Hepatocyte (in vitro differentiated cells): ENCODE measurements around the gene PSMC1. TPM values are rescaled to one million over a fixed set of nuclear protein-coding genes. Genes with fewer than 3 reads are reported as not detected.

Source experiments
- DNase-seq: peaks from one replicate; pipeline ENCODE4 v3.0.0-alpha.2; 2016; ENCODE audit warnings: low spot score
- H2AFZ ChIP-seq: fragments of 200-600 bp; sonication (generic); 2 replicates; pipeline ENCODE4 v1.6.0; 2016; ENCODE audit warnings: antibody characterized with exemption, mild to moderate bottlenecking
- H3K27ac ChIP-seq: fragments of 200-600 bp; sonication (generic); 2 replicates; pipeline ENCODE4 v1.5.1; 2016; ENCODE audit warnings: mild to moderate bottlenecking
- H3K27me3 ChIP-seq: fragments of 200-600 bp; sonication (generic); 2 replicates; pipeline ENCODE4 v1.6.1; 2016
- H3K36me3 ChIP-seq: fragments of 200-600 bp; sonication (generic); replicated peaks from 2 replicates; pipeline ENCODE4 v1.5.1; 2016; ENCODE audit warnings: low read depth; ENCODE audit not compliant: insufficient read depth
- H3K4me1 ChIP-seq: fragments of 200-600 bp; sonication (generic); 2 replicates; pipeline ENCODE4 v1.5.1; 2016; ENCODE audit warnings: mild to moderate bottlenecking, moderate library complexity; ENCODE audit not compliant: insufficient read depth
- H3K4me2 ChIP-seq: fragments of 200-600 bp; sonication (generic); 2 replicates; pipeline ENCODE4 v1.6.0; 2016
- H3K4me3 ChIP-seq: fragments of 200-600 bp; sonication (generic); 2 replicates; pipeline ENCODE4 v1.5.1; 2016; ENCODE audit warnings: mild to moderate bottlenecking
- H3K79me2 ChIP-seq: fragments of 200-600 bp; sonication (generic); 2 replicates; pipeline ENCODE4 v1.6.0; 2017; ENCODE audit warnings: mild to moderate bottlenecking
- H3K9me2 ChIP-seq: fragments of 200-600 bp; sonication (generic); replicated peaks from 2 replicates; pipeline ENCODE4 v1.6.0; 2017; ENCODE audit warnings: mild to moderate bottlenecking; ENCODE audit not compliant: insufficient read depth
- H3K9me3 ChIP-seq: fragments of 200-600 bp; sonication (generic); 2 replicates; pipeline ENCODE4 v1.5.1; 2016; ENCODE audit warnings: low read depth, mild to moderate bottlenecking
- H4K20me1 ChIP-seq: fragments of 200-600 bp; sonication (generic); 2 replicates; pipeline ENCODE4 v1.6.0; 2016; ENCODE audit warnings: mild to moderate bottlenecking; ENCODE audit not compliant: insufficient read depth, poor library complexity, severe bottlenecking
- EZH2 ChIP-seq: fragments of 200-600 bp; sonication (generic); IDR thresholded peaks from 2 replicates; pipeline ENCODE4 v1.6.1; 2016; ENCODE audit warnings: antibody characterized with exemption, mild to moderate bottlenecking, borderline replicate concordance
- EZH2phosphoT487 ChIP-seq: fragments of 200-600 bp; sonication (generic); IDR thresholded peaks from one replicate; pipeline ENCODE4 v1.6.1; 2018; ENCODE audit warnings: antibody characterized with exemption, mild to moderate bottlenecking, low read depth, moderate library complexity; ENCODE audit not compliant: unreplicated experiment, severe bottlenecking
- WGBS: methylation state at CpG from one replicate; pipeline ENCODE4 v1.1.6; 2016; ENCODE audit warnings: low lambda C conversion rate; ENCODE audit errors: missing lambda C conversion rate; 5-methylcytosine and 5-hydroxymethylcytosine counted together
- polyA plus RNA-seq: library from polyadenylated mRNA; unstranded; fragments of >200 nt; fragmentation: Nextera tagmentation; extraction: Ambion mirVana; gene quantifications from 2 replicates; pipeline ENCODE4 v1.2.1, GENCODE V29; 2016
- total RNA-seq: library from RNA; depleted of rRNA; stranded (reverse); fragments of >200 nt; gene quantifications from 2 replicates; pipeline ENCODE4 v1.2.3, GENCODE V29; 2014
- TF ChIP-seq, protein P1 (sequence below): fragments of 200-600 bp; sonication (generic); IDR thresholded peaks from 2 replicates; pipeline ENCODE4 v1.5.1; 2016; ENCODE audit warnings: antibody characterized with exemption, mild to moderate bottlenecking; ENCODE audit not compliant: poor library complexity

Gene PSMC1
- total and polyA plus RNA-seq, 2 experiments from 2014 or later: 144 to 171 TPM

DNA sequence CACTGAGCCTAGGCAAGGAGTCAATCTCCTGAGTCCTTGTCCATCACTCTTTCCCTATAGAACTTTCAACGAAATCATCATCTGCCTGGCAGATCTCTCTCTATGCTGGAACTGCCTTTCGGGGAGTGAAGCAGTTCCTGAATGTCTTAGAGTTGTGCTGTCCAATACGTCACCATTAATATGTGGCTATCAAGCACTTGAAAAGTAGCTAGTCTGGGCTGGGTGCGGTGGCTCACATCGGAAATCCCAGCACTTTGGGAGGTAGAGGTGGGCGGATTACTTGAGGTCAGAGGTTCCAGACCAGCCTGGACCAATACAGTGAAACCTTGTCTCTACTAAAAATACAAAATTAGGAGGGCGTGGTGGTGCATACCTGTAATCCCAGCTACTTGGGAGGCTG is 40.3 kb downstream of the PSMC1 start:
- Histone ChIP-seq H3K4me3 (no peak overlapping the region), H2AFZ (no peak overlapping the region), H3K4me1 (no peaks in the 10 kb centered on the region), H3K4me2 (no peak overlapping the region), H3K9me3 (no peaks in the 10 kb centered on the region), H4K20me1 (no peaks in the 10 kb centered on the region), H3K79me2 (no peaks in the 10 kb centered on the region), H3K9me2 (no peaks in the 10 kb centered on the region), H3K36me3 (no peaks in the 10 kb centered on the region), H3K27me3 (no peaks in the 10 kb centered on the region), H3K27ac (no peak overlapping the region)
- no peak for DNase-seq
- 96% methylated on average over 7 of the region's 7 CpGs for WGBS
- no peak for TF ChIP-seq EZH2phosphoT487
- TF ChIP-seq EZH2: no peak

DNA sequence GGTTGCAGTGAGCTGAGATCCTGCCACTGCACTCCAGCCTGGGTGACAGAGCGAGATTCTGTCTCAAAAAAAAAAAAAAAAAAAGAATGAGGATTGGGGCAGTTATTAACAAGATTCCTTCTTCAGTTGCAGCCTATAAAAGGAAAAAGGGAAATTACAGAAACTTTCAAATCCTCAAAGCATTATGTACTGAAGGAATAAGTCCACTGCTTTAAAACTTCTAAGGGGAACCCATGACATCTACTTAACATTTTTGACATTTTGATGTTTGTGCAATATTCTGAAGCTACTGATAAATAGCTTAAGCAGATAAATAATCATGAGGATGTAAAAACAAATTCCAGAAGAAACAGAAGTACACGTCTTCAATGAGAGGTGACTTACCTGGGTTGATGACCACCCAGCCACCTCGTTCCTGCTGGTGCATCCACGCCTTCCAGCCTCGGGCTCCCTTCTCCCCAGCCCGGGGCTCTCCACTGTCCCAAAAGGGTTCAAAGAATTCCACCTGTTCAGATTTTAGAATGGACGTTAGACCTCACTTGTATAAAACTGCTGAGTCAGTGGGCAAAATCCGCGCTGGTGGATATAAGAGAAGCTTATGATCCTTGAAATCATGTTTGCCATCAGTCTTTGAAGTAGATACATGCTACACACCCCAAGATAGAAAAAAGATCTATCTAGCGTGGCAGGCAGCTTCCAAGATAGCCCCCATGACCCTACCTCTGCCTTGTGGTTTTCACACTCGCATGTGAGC is 41.7 kb downstream of the PSMC1 start:
- peaks cover 13% of the 10 kb centered on the region for H3K4me1 ChIP-seq
- no peak for DNase-seq
- H3K9me3 ChIP-seq: no peaks in the 10 kb centered on the region
- no peak overlapping the region for H2AFZ ChIP-seq
- TF ChIP-seq EZH2 (no peak), EZH2phosphoT487 (no peak)
- TF ChIP-seq, protein P1, sequence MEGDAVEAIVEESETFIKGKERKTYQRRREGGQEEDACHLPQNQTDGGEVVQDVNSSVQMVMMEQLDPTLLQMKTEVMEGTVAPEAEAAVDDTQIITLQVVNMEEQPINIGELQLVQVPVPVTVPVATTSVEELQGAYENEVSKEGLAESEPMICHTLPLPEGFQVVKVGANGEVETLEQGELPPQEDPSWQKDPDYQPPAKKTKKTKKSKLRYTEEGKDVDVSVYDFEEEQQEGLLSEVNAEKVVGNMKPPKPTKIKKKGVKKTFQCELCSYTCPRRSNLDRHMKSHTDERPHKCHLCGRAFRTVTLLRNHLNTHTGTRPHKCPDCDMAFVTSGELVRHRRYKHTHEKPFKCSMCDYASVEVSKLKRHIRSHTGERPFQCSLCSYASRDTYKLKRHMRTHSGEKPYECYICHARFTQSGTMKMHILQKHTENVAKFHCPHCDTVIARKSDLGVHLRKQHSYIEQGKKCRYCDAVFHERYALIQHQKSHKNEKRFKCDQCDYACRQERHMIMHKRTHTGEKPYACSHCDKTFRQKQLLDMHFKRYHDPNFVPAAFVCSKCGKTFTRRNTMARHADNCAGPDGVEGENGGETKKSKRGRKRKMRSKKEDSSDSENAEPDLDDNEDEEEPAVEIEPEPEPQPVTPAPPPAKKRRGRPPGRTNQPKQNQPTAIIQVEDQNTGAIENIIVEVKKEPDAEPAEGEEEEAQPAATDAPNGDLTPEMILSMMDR: no peak
- WGBS: 90% methylated on average over 11 of the region's 11 CpGs
- no peaks in the 10 kb centered on the region for H3K79me2 ChIP-seq
- no peak overlapping the region for H3K4me2 ChIP-seq
- H3K36me3 ChIP-seq: no peaks in the 10 kb centered on the region
- H4K20me1 ChIP-seq: no peaks in the 10 kb centered on the region
- H3K27me3 ChIP-seq: no peaks in the 10 kb centered on the region
- H3K27ac ChIP-seq: no peak overlapping the region
- H3K9me2 ChIP-seq: no peaks in the 10 kb centered on the region
- no peak overlapping the region for H3K4me3 ChIP-seq

DNA sequence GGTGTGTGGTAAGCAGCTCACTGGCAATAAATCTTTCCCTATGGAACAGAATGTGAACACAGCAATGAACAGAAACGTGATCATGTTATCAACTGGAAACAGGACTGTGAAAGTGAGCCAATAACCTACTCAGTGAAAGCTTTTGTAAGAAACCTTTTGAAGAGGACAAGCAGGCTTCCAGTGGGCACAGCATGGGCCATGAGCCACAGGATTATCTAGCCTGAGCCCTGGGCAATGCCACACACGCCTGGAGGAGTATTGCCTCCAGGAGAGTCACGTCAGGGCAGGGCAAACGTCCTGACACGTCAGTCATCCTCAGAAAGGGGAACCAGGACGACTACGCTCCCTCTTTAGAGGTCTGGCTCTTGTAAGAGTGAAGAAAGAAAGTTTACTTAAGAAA is 43.1 kb downstream of the PSMC1 start:
- Histone ChIP-seq H4K20me1 (no peaks in the 10 kb centered on the region), H3K9me2 (no peaks in the 10 kb centered on the region), H3K4me2 (peak overlapping the region; percentile 16), H3K4me3 (no peak overlapping the region), H3K27ac (peak overlapping the region; percentile 38), H3K27me3 (no peaks in the 10 kb centered on the region), H2AFZ (no peak overlapping the region), H3K9me3 (no peaks in the 10 kb centered on the region), H3K79me2 (no peaks in the 10 kb centered on the region), H3K36me3 (no peaks in the 10 kb centered on the region), H3K4me1 (peaks cover 15% of the 10 kb centered on the region)
- no peak for DNase-seq
- TF ChIP-seq, protein P1: no peak
- TF ChIP-seq EZH2 (no peak), EZH2phosphoT487 (no peak)
- 72% methylated on average over 7 of the region's 7 CpGs for WGBS

DNA sequence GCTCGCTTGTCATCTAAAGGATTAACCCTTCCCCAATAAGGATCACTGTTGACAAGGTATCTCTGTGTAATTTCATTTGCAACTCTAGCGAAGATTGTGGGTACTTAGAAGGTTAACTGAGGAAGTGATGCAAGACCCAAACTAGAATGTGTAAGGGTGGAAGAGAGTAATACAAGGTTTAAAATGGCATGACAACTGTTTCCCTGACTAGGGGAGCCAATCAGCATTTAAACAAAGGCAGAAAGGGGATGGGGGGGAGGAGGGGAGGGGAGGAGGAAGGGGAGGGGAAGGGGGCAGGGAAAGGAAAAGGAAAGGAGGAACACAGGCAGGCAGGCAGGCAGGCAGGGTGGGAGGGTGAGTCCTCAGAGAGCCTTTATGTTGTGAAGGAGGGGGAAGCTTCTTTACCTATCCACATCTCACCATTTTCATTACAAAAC is 44.3 kb downstream of the PSMC1 start:
- Histone ChIP-seq H2AFZ (no peak overlapping the region), H3K4me3 (no peak overlapping the region), H3K9me3 (no peaks in the 10 kb centered on the region), H3K4me1 (peaks cover 27% of the 10 kb centered on the region), H3K27me3 (no peaks in the 10 kb centered on the region), H3K4me2 (no peak overlapping the region), H3K9me2 (no peaks in the 10 kb centered on the region), H4K20me1 (no peaks in the 10 kb centered on the region), H3K27ac (peak overlapping the region; percentile 7), H3K79me2 (no peaks in the 10 kb centered on the region), H3K36me3 (no peaks in the 10 kb centered on the region)
- TF ChIP-seq, protein P1: no peak
- TF ChIP-seq EZH2phosphoT487 (no peak), EZH2 (no peak)
- no peak for DNase-seq
- WGBS: 79% methylated on average over 2 of the region's 2 CpGs
